OCI-LY7 (cell line): ENCODE measurements around the gene PLEKHJ1. TPM values are rescaled to one million over a fixed set of nuclear protein-coding genes. Genes with fewer than 3 reads are reported as not detected.

Experiments used
- BruUV-seq: library from RNA; stranded (reverse); fragments of 400-500 nt; replicated peaks from 2 replicates; lab custom pipeline; 2021; lab: Mats Ljungman, UMichigan
- CTCF ChIA-PET: fragments of 300-600 bp; sonication (Branson Sonifier 250); formaldehyde crosslinking; loops from one replicate; lab custom pipeline; 2022; ENCODE audit warnings: antibody characterized with exemption; ENCODE audit not compliant: unreplicated experiment; lab: Charles Lee
- POLR2A ChIA-PET: fragments of 300-600 bp; sonication (Branson Sonifier 250); formaldehyde crosslinking; loops from one replicate; lab custom pipeline; 2022; ENCODE audit warnings: antibody characterized with exemption; lab: Charles Lee
- DNase-seq: peaks from one replicate; pipeline ENCODE4 v3.0.0-alpha.2; 2015; ENCODE audit warnings: low spot score
- H2AFZ ChIP-seq: fragments of 200-600 bp; sonication (generic), shearing (Covaris generic); 2 replicates; pipeline ENCODE4 v1.6.1; 2014; ENCODE audit warnings: mild to moderate bottlenecking, antibody characterized with exemption, low read length, moderate library complexity
- H3K27ac ChIP-seq: fragments of 200-600 bp; sonication (generic); 2 replicates; pipeline ENCODE4 v1.5.1; 2014; ENCODE audit warnings: mixed run types, low read depth, mild to moderate bottlenecking, moderate library complexity, low read length, inconsistent platforms; ENCODE audit not compliant: poor library complexity, severe bottlenecking
- H3K36me3 ChIP-seq: fragments of 200-600 bp; sonication (generic); 2 replicates; pipeline ENCODE4 v1.6.1; 2014; ENCODE audit warnings: mild to moderate bottlenecking, antibody characterized with exemption, low read length, moderate library complexity, mixed read lengths; ENCODE audit not compliant: insufficient read depth
- H3K4me1 ChIP-seq: fragments of 200-600 bp; sonication (generic); 2 replicates; pipeline ENCODE4 v1.5.1; 2014; ENCODE audit warnings: mild to moderate bottlenecking, low read length; ENCODE audit not compliant: insufficient read depth, poor library complexity, severe bottlenecking
- H3K4me2 ChIP-seq: fragments of 200-600 bp; sonication (generic); 2 replicates; pipeline ENCODE4 v1.6.1; 2014; ENCODE audit warnings: mild to moderate bottlenecking, low read length
- H3K4me3 ChIP-seq: fragments of 200-600 bp; sonication (generic); 2 replicates; pipeline ENCODE4 v1.5.1; 2014; ENCODE audit warnings: mild to moderate bottlenecking, low read depth, low read length; ENCODE audit not compliant: poor library complexity, severe bottlenecking
- H3K79me2 ChIP-seq: fragments of 200-600 bp; sonication (generic); 2 replicates; pipeline ENCODE4 v1.6.1; 2016; ENCODE audit warnings: low read depth, mild to moderate bottlenecking, low read length, moderate library complexity, mixed read lengths; ENCODE audit not compliant: insufficient read depth
- H3K9me2 ChIP-seq: fragments of 200-600 bp; sonication (generic); 2 replicates; pipeline ENCODE4 v1.6.1; 2016; ENCODE audit warnings: mild to moderate bottlenecking, low read length, mixed read lengths; ENCODE audit not compliant: insufficient read depth
- H3K9me3 ChIP-seq: fragments of 200-600 bp; sonication (generic); 2 replicates; pipeline ENCODE4 v1.6.1; 2014; ENCODE audit warnings: mild to moderate bottlenecking, mixed run types, low read length, mixed read lengths
- H4K20me1 ChIP-seq: fragments of 200-600 bp; sonication (generic); 2 replicates; pipeline ENCODE4 v1.6.1; 2014; ENCODE audit warnings: mild to moderate bottlenecking, antibody characterized with exemption, low read length, moderate library complexity, mixed read lengths; ENCODE audit not compliant: insufficient read depth
- CTCF ChIP-seq: fragments of 200-600 bp; sonication (generic); conservative IDR thresholded peaks from 2 replicates; pipeline ENCODE4 v1.5.1; 2014; ENCODE audit warnings: mild to moderate bottlenecking, antibody characterized with exemption, low read length, moderate library complexity, mixed read lengths
- EZH2phosphoT487 ChIP-seq: fragments of 200-600 bp; sonication (generic); IDR thresholded peaks from 2 replicates; pipeline ENCODE4 v1.6.1; 2018; ENCODE audit warnings: low read depth, borderline replicate concordance, mild to moderate bottlenecking, mixed run types, antibody characterized with exemption, low read length, moderate library complexity, mixed read lengths
- intact Hi-C: fragments of 100-400 bp; cut with micrococcal nuclease; formaldehyde crosslinking; loops from one replicate; pipeline ENCODE4 v1.10.0; 2022; ENCODE audit not compliant: unreplicated experiment
- total RNA-seq, 2 experiments: library from RNA; depleted of rRNA in 1 of 2; stranded (reverse); fragments of >200 nt in 1 of 2; shearing (Covaris generic) in 1 of 2; gene quantifications; 2 replicates each; pipeline ENCODE4 v1.2.3, GENCODE V29; 2014 to 2022

The PLEKHJ1 gene
- total RNA-seq, 2 experiments from 2014 or later: 129 to 205 TPM

- peak; percentile 82 for DNase-seq
- BruUV-seq: no TSS peak
- Histone ChIP-seq H3K4me3 (peak overlapping the region; percentile 87), H3K4me2 (peak overlapping the region; percentile 98), H3K36me3 (peaks cover 56% of the 10 kb centered on the region), H3K9me2 (no peaks in the 10 kb centered on the region), H2AFZ (no peak overlapping the region), H4K20me1 (peaks cover 10% of the 10 kb centered on the region), H3K4me1 (peaks cover 47% of the 10 kb centered on the region), H3K9me3 (no peaks in the 10 kb centered on the region), H3K79me2 (peaks cover 60% of the 10 kb centered on the region), H3K27ac (peak overlapping the region; percentile 93)
- POLR2A ChIA-PET: interaction anchor here (1.6 to 2.7 kb wide), 2 partner anchors 11 to 13 kb away, joined by 5 to 11 read pairs; no protein-coding TSS in a partner anchor
- CTCF ChIA-PET: no interaction called here
- intact Hi-C loops: no loop called here
- TF ChIP-seq CTCF: no peak
- TF ChIP-seq EZH2phosphoT487: no peak
These were observed 34.5 kb upstream of the PLEKHJ1 start for GRCh38 chr19:2270423-2271233.

DNA sequence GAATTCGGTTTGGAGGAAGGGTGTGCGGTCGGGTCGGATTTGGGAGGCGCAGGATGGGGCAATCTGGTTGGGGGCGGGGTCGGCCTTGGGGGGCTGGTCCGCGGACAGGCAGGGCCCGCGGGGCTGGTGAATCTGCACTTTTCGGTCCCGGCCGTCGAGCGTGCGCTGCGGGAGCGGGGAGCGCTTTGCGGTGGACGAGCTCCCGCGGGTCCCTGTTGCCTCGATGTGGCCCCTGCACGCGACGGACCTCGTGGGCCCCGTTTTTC is 34.0 kb upstream of the PLEKHJ1 start:
- peak; percentile 48 for DNase-seq
- intact Hi-C loops: no loop called here
- Histone ChIP-seq H3K9me2 (no peaks in the 10 kb centered on the region), H3K27ac (peak overlapping the region; percentile 93), H3K4me3 (peak overlapping the region; percentile 87), H3K79me2 (peaks cover 60% of the 10 kb centered on the region), H3K4me2 (peak overlapping the region; percentile 98), H3K4me1 (peaks cover 47% of the 10 kb centered on the region), H2AFZ (no peak overlapping the region), H4K20me1 (peaks cover 10% of the 10 kb centered on the region), H3K36me3 (peaks cover 51% of the 10 kb centered on the region), H3K9me3 (no peaks in the 10 kb centered on the region)
- CTCF ChIA-PET: no interaction called here
- BruUV-seq: no TSS peak
- POLR2A ChIA-PET: interaction anchor here (2.7 kb wide), 1 partner anchor 10 kb away, joined by 11 read pairs; no protein-coding TSS in a partner anchor
- TF ChIP-seq CTCF (no peak), EZH2phosphoT487 (no peak)
